Tibial artery (tissue), 4 donors: ENCODE measurements around the gene DNAJC12.
"Not testable (repeated sequence)": the region's sequence is repeated elsewhere in the genome, so short reads cannot be mapped to it uniquely, and the experiment has no call there.

ENCODE experiments used
- DNase-seq, 2 donors: peaks; one replicate each; pipeline ENCODE4 v3.0.0-alpha.2; 2019
- H3K27ac ChIP-seq, 2 donors: fragments of 200-600 bp; sonication (generic) in 1 of 2; 1 replicate in 1 of 2; 2 replicates in 1 of 2; pipeline ENCODE4 v1.5.1; 2018 to 2019; ENCODE audit warnings: mild to moderate bottlenecking in 1 of 2
- H3K27me3 ChIP-seq, 2 donors: fragments of 200-600 bp; sonication (generic) in 1 of 2; one replicate each; pipeline versions ENCODE4 v1.5.1 to v1.6.0; 2016 to 2019
- H3K36me3 ChIP-seq, 3 donors: fragments of 200-600 bp; sonication (generic) in 2 of 3; one replicate each; pipeline ENCODE4 v1.5.1; 2016 to 2019; ENCODE audit warnings: mild to moderate bottlenecking in 2 of 3
- H3K4me1 ChIP-seq, 4 donors: fragments of 200-600 bp; sonication (generic) in 2 of 4; 1 replicate in 3 of 4; 2 replicates in 1 of 4; pipeline ENCODE4 v1.5.1; 2016 to 2019
- H3K4me3 ChIP-seq, 2 donors: fragments of 200-600 bp; sonication (generic) in 1 of 2; 1 replicate in 1 of 2; 2 replicates in 1 of 2; pipeline ENCODE4 v1.5.1; 2018 to 2019; ENCODE audit warnings: mild to moderate bottlenecking in 2 of 2
- H3K9me3 ChIP-seq, 3 donors: fragments of 200-600 bp; sonication (generic) in 1 of 3; one replicate each; pipeline ENCODE4 v1.5.1; 2016 to 2019
- CTCF ChIP-seq, 2 experiments: fragments of 200-600 bp in 1 of 2; fragments of 450-650 bp in 1 of 2; IDR thresholded peaks; one replicate each; pipeline ENCODE4 v1.5.1; 2017 to 2019; ENCODE audit warnings: antibody characterized with exemption in 2 of 2, mild to moderate bottlenecking in 1 of 2, moderate library complexity in 1 of 2
- intact Hi-C: fragments of 100-400 bp; cut with DNase I; formaldehyde crosslinking; loops from one replicate; pipeline ENCODE4 v1.15.0; 2023; ENCODE audit warnings: low total_unique reads

The DNAJC12 gene

GRCh38 chr10:67837541-67838314 is at the start of gene DNAJC12:
TSS of gene DNAJC12 (minus strand) at chr10:67838188. CDS start at chr10:67838011, 177 bp downstream.
- no peaks in the 10 kb centered on the region for H3K4me1 ChIP-seq
- no peaks in the 10 kb centered on the region for H3K9me3 ChIP-seq
- H3K27me3 ChIP-seq: no peaks in the 10 kb centered on the region
- intact Hi-C loops: no loop called here
- H3K27ac ChIP-seq: no peak within 1 kb of the TSS
- H3K36me3 ChIP-seq: no peaks in the 10 kb centered on the region
- TF ChIP-seq CTCF (IDR thresholded peaks at IDR 0.05): no peak
- H3K4me3 ChIP-seq: peak within 1 kb of the TSS; percentile 2 to 24
- no peak for DNase-seq

GRCh38 chr10:67884842-67885670 is 47.1 kb upstream of the DNAJC12 start:
- peaks cover 25 to 32% (median 30%) of the 10 kb centered on the region in 3 donors for H3K36me3 ChIP-seq
- peak in 1 of 2 experiments; percentile 11 for TF ChIP-seq CTCF (IDR thresholded peaks at IDR 0.05)
- intact Hi-C loops: loop anchor here (10.0 kb wide), 1 partner anchor 190 kb away; the partner anchor contains the start of gene HERC4
- peak overlapping the region; percentile 90 to 99 for H3K27ac ChIP-seq
- no peaks in the 10 kb centered on the region for H3K27me3 ChIP-seq
- H3K4me1 ChIP-seq: peaks cover 0 to 36% (median 7%) of the 10 kb centered on the region in 4 donors
- H3K4me3 ChIP-seq: peak overlapping the region; percentile 60 to 82
- peak; percentile 87 to 90 for DNase-seq
- H3K9me3 ChIP-seq: no peaks in the 10 kb centered on the region

GRCh38 chr10:67884313-67884841 is 46.4 kb upstream of the DNAJC12 start, which contains the start of gene SIRT1:
TSS of gene SIRT1 (plus strand) at chr10:67884656. CDS start at chr10:67884722, 66 bp downstream.
- peak within 1 kb of the TSS; percentile 60 to 82 for H3K4me3 ChIP-seq
- H3K36me3 ChIP-seq: peaks cover 18 to 25% (median 24%) of the 10 kb centered on the region in 3 donors
- intact Hi-C loops: loop anchor here (10.0 kb wide), 1 partner anchor 190 kb away; the partner anchor contains the start of gene HERC4
- H3K27ac ChIP-seq: peak within 1 kb of the TSS; percentile 90 to 99
- no peak for TF ChIP-seq CTCF (IDR thresholded peaks at IDR 0.05)
- peaks cover 0 to 33% (median 7%) of the 10 kb centered on the region in 4 donors for H3K4me1 ChIP-seq
- no peaks in the 10 kb centered on the region for H3K27me3 ChIP-seq
- no peaks in the 10 kb centered on the region for H3K9me3 ChIP-seq
- peak; percentile 97 to 98 for DNase-seq

- no peak for TF ChIP-seq CTCF (IDR thresholded peaks at IDR 0.05)
- no peak for DNase-seq
- peaks cover 14 to 19% (median 18%) of the 10 kb centered on the region in 3 donors for H3K36me3 ChIP-seq
- H3K27ac ChIP-seq: peak overlapping the region; percentile 90 to 99
- peak overlapping the region; percentile 60 to 82 for H3K4me3 ChIP-seq
- H3K27me3 ChIP-seq: no peaks in the 10 kb centered on the region
- H3K4me1 ChIP-seq: peaks cover 0 to 28% (median 4%) of the 10 kb centered on the region in 4 donors
- intact Hi-C loops: loop anchor here (10.0 kb wide), 1 partner anchor 191 kb away; the partner anchor contains the start of gene HERC4
- no peaks in the 10 kb centered on the region for H3K9me3 ChIP-seq
Observed at GRCh38 chr10:67883710-67884312, 45.8 kb upstream of the DNAJC12 start.

GRCh38 chr10:67878133-67878532 is 40.1 kb upstream of the DNAJC12 start:
- H3K4me1 ChIP-seq: no peaks in the 10 kb centered on the region
- no peaks in the 10 kb centered on the region for H3K36me3 ChIP-seq
- no peaks in the 10 kb centered on the region for H3K27me3 ChIP-seq
- TF ChIP-seq CTCF (IDR thresholded peaks at IDR 0.05): no peak
- intact Hi-C loops: no loop called here
- H3K4me3 ChIP-seq: no peak overlapping the region
- no peak overlapping the region for H3K27ac ChIP-seq
- no peak for DNase-seq
- no peaks in the 10 kb centered on the region for H3K9me3 ChIP-seq

GRCh38 chr10:67877421-67877820 is 39.4 kb upstream of the DNAJC12 start:
- H3K4me1 ChIP-seq, H3K4me3 ChIP-seq, H3K36me3 ChIP-seq, H3K27me3 ChIP-seq, H3K27ac ChIP-seq, H3K9me3 ChIP-seq, intact Hi-C loops, DNase-seq: not testable (repeated sequence)
